ENCODE data around the gene COPS4.
"Not testable (repeated sequence)": the region's sequence is repeated elsewhere in the genome, so short reads cannot be mapped to it uniquely, and the experiment has no call there.

GRCh38 chr4:82987519-82987918, 47.5 kb upstream of the COPS4 start:
- not testable (repeated sequence) for TF ChIP-seq CTCF, POLR2A (IDR thresholded peaks at IDR 0.05)
